Neural cell (in vitro differentiated cells): Measurements from ENCODE around the gene SRSF10. TPM values are rescaled to one million over a fixed set of nuclear protein-coding genes. Genes with fewer than 3 reads are reported as not detected.

ENCODE experiments used
- H2AFZ ChIP-seq: fragments of 200-600, 300-800 bp; sonication (generic), shearing (Covaris generic); 2 replicates; pipeline ENCODE4 v1.6.0; 2014; ENCODE audit warnings: low read depth, mild to moderate bottlenecking, antibody characterized with exemption, low read length, moderate library complexity
- H3F3A ChIP-seq: fragments of 200-600 bp; shearing (Covaris generic); 2 replicates; pipeline ENCODE4 v1.6.1; 2016; ENCODE audit warnings: mild to moderate bottlenecking, moderate library complexity, mixed read lengths, antibody characterized with exemption, low read length; ENCODE audit not compliant: insufficient read depth, poor library complexity, severe bottlenecking
- H3K27ac ChIP-seq: fragments of 200-600, 300-800 bp; sonication (generic), shearing (Covaris generic); 2 replicates; pipeline ENCODE4 v1.5.1; 2014; ENCODE audit warnings: mild to moderate bottlenecking, low read length, moderate library complexity
- H3K27me3 ChIP-seq: fragments of 300-800, 200-600 bp; sonication (generic), shearing (Covaris generic); 2 replicates; pipeline ENCODE4 v1.6.0; 2014; ENCODE audit warnings: mild to moderate bottlenecking, low read depth, low read length, moderate library complexity; ENCODE audit not compliant: insufficient read depth
- H3K36me3 ChIP-seq: fragments of 300-800, 200-600 bp; sonication (generic), shearing (Covaris generic); 2 replicates; pipeline ENCODE4 v1.5.1; 2014; ENCODE audit warnings: mild to moderate bottlenecking, antibody characterized with exemption, low read length, moderate library complexity; ENCODE audit not compliant: insufficient read depth
- H3K4me2 ChIP-seq: fragments of 300-800, 200-600 bp; sonication (generic), shearing (Covaris generic); 2 replicates; pipeline ENCODE4 v1.6.0; 2014; ENCODE audit warnings: mild to moderate bottlenecking, low read length
- H3K4me3 ChIP-seq: fragments of 300-800, 200-600 bp; sonication (generic), shearing (Covaris generic); 2 replicates; pipeline ENCODE4 v1.5.1; 2014; ENCODE audit warnings: mild to moderate bottlenecking, low read length, moderate library complexity
- H3K79me2 ChIP-seq: fragments of 200-600 bp; shearing (Covaris generic); replicated peaks from 2 replicates; pipeline ENCODE4 v1.6.0; 2014; ENCODE audit warnings: mild to moderate bottlenecking, low read length, moderate library complexity; ENCODE audit not compliant: insufficient read depth
- H3K9ac ChIP-seq: fragments of 300-800, 200-600 bp; sonication (generic), shearing (Covaris generic); 2 replicates; pipeline ENCODE4 v1.6.1; 2016; ENCODE audit warnings: mild to moderate bottlenecking, low read length, mixed read lengths
- H3K9me2 ChIP-seq: fragments of 200-600 bp; shearing (Covaris generic); 2 replicates; pipeline ENCODE4 v1.6.1; 2016; ENCODE audit warnings: mild to moderate bottlenecking, low read length, mixed read lengths; ENCODE audit not compliant: insufficient read depth
- H3K9me3 ChIP-seq: fragments of 200-600, 300-800 bp; sonication (generic), shearing (Covaris generic); 2 replicates; pipeline ENCODE4 v1.6.1; 2016; ENCODE audit warnings: mild to moderate bottlenecking, mixed run types, low read length, moderate library complexity, mixed read lengths
- H4K20me1 ChIP-seq: fragments of 200-600 bp; shearing (Covaris generic); 2 replicates; pipeline ENCODE4 v1.6.1; 2016; ENCODE audit warnings: mild to moderate bottlenecking, mixed run types; ENCODE audit not compliant: insufficient read depth
- EP300 ChIP-seq: fragments of 450-650 bp; conservative IDR thresholded peaks from 2 replicates; pipeline ENCODE4 v1.6.1; 2014; ENCODE audit warnings: antibody characterized with exemption, mild to moderate bottlenecking, moderate library complexity; ENCODE audit not compliant: poor library complexity, severe bottlenecking
- EZH2 ChIP-seq: fragments of 200-600, 300-800 bp; shearing (Covaris generic), sonication (generic); IDR thresholded peaks from 2 replicates; pipeline ENCODE4 v1.6.1; 2014; ENCODE audit warnings: antibody characterized with exemption, low read length, borderline replicate concordance, mild to moderate bottlenecking; ENCODE audit not compliant: insufficient read depth, poor library complexity, severe bottlenecking
- MXI1 ChIP-seq: fragments of 450-650 bp; conservative IDR thresholded peaks from 2 replicates; pipeline ENCODE4 v1.6.1; 2014; ENCODE audit warnings: antibody characterized with exemption, mild to moderate bottlenecking; ENCODE audit not compliant: poor library complexity, severe bottlenecking
- POLR2AphosphoS5 ChIP-seq: IDR thresholded peaks from 2 replicates; pipeline ENCODE4 v1.6.1; 2012
- RAD21 ChIP-seq: fragments of 450-650 bp; conservative IDR thresholded peaks from 2 replicates; pipeline ENCODE4 v1.6.1; 2014; ENCODE audit warnings: antibody characterized with exemption, mild to moderate bottlenecking, moderate library complexity
- SMC3 ChIP-seq: fragments of 450-650 bp; conservative IDR thresholded peaks from 2 replicates; pipeline ENCODE4 v1.6.1; 2014; ENCODE audit warnings: antibody characterized with exemption, mild to moderate bottlenecking, moderate library complexity; ENCODE audit not compliant: poor library complexity
- TAF1 ChIP-seq: IDR thresholded peaks from 2 replicates; pipeline ENCODE4 v1.6.1; 2012; ENCODE audit warnings: low read depth
- polyA plus RNA-seq: library from polyadenylated mRNA; depleted of rRNA; stranded (reverse); fragments of >200 nt; gene quantifications from 2 replicates; pipeline ENCODE4 v1.2.3, GENCODE V29; 2014
- TF ChIP-seq, protein P1 (sequence below): IDR thresholded peaks from 2 replicates; pipeline ENCODE4 v1.6.1; 2012; ENCODE audit warnings: borderline replicate concordance
- TF ChIP-seq, protein P2 (sequence below): fragments of 450-650 bp; IDR thresholded peaks from 2 replicates; pipeline ENCODE4 v1.5.1; 2014; ENCODE audit warnings: antibody characterized with exemption, mild to moderate bottlenecking, moderate library complexity; ENCODE audit not compliant: poor library complexity, severe bottlenecking

The SRSF10 gene
- polyA plus RNA-seq, 1 donor from 2014 or later: 201 TPM

DNA sequence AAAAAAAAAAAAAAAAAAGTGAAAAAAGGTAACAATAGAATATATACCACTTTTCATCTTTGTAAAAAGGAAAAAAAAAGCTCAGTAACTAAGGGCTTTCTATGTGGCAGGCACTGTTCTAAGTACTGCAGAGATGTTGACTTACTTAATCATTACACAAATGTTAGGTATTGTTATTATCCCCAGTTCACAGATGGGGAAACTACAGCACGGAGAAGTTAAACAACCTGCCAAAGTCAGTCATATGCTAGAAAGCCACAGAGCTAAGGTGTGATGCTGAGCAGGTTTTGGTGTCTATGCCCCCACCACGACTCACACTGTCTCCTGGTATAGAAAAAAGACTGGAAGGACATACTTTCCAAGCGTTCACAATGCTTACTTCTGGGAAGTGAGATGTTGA, 27.1 kb downstream of the SRSF10 start:
- Histone ChIP-seq H3K79me2 (no peaks in the 10 kb centered on the region), H2AFZ (no peak overlapping the region)

DNA sequence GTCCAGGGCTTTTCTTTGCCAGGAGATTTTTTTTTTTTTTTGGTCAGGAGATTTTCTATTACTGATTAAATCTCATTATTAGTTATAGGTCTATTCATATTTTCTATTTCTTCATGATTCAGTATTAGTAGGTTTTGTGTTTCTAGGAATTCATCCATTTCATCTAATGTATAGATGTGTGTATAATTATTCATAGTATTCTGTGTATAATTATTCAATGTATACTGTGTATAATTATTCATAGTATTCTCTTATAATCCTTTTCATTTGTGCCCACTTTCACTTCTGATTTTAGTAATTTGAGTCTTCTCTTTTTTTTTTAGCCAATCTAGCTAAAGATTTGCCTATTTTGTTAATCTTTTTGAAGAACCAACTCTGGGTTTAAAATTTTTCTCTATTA, 32.8 kb downstream of the SRSF10 start:
- H2AFZ ChIP-seq: no peak overlapping the region
- TF ChIP-seq RAD21 (no peak), MXI1 (no peak), POLR2AphosphoS5 (no peak), EZH2 (no peak)
- TF ChIP-seq, protein P1, sequence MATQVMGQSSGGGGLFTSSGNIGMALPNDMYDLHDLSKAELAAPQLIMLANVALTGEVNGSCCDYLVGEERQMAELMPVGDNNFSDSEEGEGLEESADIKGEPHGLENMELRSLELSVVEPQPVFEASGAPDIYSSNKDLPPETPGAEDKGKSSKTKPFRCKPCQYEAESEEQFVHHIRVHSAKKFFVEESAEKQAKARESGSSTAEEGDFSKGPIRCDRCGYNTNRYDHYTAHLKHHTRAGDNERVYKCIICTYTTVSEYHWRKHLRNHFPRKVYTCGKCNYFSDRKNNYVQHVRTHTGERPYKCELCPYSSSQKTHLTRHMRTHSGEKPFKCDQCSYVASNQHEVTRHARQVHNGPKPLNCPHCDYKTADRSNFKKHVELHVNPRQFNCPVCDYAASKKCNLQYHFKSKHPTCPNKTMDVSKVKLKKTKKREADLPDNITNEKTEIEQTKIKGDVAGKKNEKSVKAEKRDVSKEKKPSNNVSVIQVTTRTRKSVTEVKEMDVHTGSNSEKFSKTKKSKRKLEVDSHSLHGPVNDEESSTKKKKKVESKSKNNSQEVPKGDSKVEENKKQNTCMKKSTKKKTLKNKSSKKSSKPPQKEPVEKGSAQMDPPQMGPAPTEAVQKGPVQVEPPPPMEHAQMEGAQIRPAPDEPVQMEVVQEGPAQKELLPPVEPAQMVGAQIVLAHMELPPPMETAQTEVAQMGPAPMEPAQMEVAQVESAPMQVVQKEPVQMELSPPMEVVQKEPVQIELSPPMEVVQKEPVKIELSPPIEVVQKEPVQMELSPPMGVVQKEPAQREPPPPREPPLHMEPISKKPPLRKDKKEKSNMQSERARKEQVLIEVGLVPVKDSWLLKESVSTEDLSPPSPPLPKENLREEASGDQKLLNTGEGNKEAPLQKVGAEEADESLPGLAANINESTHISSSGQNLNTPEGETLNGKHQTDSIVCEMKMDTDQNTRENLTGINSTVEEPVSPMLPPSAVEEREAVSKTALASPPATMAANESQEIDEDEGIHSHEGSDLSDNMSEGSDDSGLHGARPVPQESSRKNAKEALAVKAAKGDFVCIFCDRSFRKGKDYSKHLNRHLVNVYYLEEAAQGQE: no peak
- H3K4me2 ChIP-seq: no peak overlapping the region

More for the DNA sequence above, 27.1 kb downstream of the SRSF10 start:
- Histone ChIP-seq H3K9me2 (no peaks in the 10 kb centered on the region), H3F3A (no peaks in the 10 kb centered on the region), H3K27ac (no peak overlapping the region), H4K20me1 (no peaks in the 10 kb centered on the region), H3K4me2 (no peak overlapping the region), H3K9ac (no peak overlapping the region), H3K36me3 (no peaks in the 10 kb centered on the region), H3K9me3 (no peaks in the 10 kb centered on the region), H3K4me3 (no peak overlapping the region), H3K27me3 (no peaks in the 10 kb centered on the region)
- TF ChIP-seq EP300 (no peak), POLR2AphosphoS5 (no peak), MXI1 (no peak), EZH2 (no peak), TAF1 (no peak), RAD21 (no peak), SMC3 (no peak)
- TF ChIP-seq, protein P1: no peak
- TF ChIP-seq, protein P2, sequence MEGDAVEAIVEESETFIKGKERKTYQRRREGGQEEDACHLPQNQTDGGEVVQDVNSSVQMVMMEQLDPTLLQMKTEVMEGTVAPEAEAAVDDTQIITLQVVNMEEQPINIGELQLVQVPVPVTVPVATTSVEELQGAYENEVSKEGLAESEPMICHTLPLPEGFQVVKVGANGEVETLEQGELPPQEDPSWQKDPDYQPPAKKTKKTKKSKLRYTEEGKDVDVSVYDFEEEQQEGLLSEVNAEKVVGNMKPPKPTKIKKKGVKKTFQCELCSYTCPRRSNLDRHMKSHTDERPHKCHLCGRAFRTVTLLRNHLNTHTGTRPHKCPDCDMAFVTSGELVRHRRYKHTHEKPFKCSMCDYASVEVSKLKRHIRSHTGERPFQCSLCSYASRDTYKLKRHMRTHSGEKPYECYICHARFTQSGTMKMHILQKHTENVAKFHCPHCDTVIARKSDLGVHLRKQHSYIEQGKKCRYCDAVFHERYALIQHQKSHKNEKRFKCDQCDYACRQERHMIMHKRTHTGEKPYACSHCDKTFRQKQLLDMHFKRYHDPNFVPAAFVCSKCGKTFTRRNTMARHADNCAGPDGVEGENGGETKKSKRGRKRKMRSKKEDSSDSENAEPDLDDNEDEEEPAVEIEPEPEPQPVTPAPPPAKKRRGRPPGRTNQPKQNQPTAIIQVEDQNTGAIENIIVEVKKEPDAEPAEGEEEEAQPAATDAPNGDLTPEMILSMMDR: no peak

More for the DNA sequence above, 32.8 kb downstream of the SRSF10 start:
- Histone ChIP-seq H3F3A (no peaks in the 10 kb centered on the region), H3K9me2 (no peaks in the 10 kb centered on the region), H3K27me3 (no peaks in the 10 kb centered on the region), H3K4me3 (no peak overlapping the region), H3K9ac (no peak overlapping the region), H3K79me2 (no peaks in the 10 kb centered on the region), H3K36me3 (no peaks in the 10 kb centered on the region), H3K9me3 (peaks cover 5% of the 10 kb centered on the region), H4K20me1 (no peaks in the 10 kb centered on the region), H3K27ac (no peak overlapping the region)
